Uterus (tissue), 4 donors: ENCODE results near the gene FAM240B. TPM values are rescaled to one million over a fixed set of nuclear protein-coding genes. Genes with fewer than 3 reads are reported as not detected.

ENCODE experiments used
- DNase-seq, 2 donors: peaks; one replicate each; pipeline ENCODE4 v3.0.0-alpha.2; 2019 to 2020
- H3K27ac ChIP-seq, 2 donors: fragments of 200-600 bp; sonication (generic); 1 replicate in 1 of 2; 2 replicates in 1 of 2; pipeline ENCODE4 v1.5.1; 2016 to 2018
- H3K27me3 ChIP-seq, 2 donors: fragments of 200-600 bp; sonication (generic); one replicate each; pipeline ENCODE4 v1.5.1; 2018 to 2019; ENCODE audit warnings: control low read depth in 1 of 2
- H3K36me3 ChIP-seq, 2 donors: fragments of 200-600 bp; sonication (generic); one replicate each; pipeline ENCODE4 v1.5.1; 2019; ENCODE audit warnings: control low read depth in 1 of 2
- H3K4me1 ChIP-seq, 2 donors: fragments of 200-600 bp; sonication (generic); one replicate each; pipeline ENCODE4 v1.5.1; 2018 to 2019; ENCODE audit warnings: control low read depth in 1 of 2
- H3K4me3 ChIP-seq, 2 donors: fragments of 200-600 bp; sonication (generic); 1 replicate in 1 of 2; 2 replicates in 1 of 2; pipeline ENCODE4 v1.5.1; 2018 to 2019; ENCODE audit warnings: mild to moderate bottlenecking in 1 of 2
- H3K9me3 ChIP-seq, 2 donors: fragments of 200-600 bp; sonication (generic); one replicate each; pipeline ENCODE4 v1.5.1; 2019; ENCODE audit warnings: control low read depth in 1 of 2
- POLR2A ChIP-seq, 2 donors: fragments of 450-650 bp; IDR thresholded peaks; one replicate each; pipeline ENCODE4 v1.6.1; 2016; ENCODE audit warnings: antibody characterized with exemption in 2 of 2, mild to moderate bottlenecking in 1 of 2, moderate library complexity in 1 of 2
- intact Hi-C: fragments of 100-400 bp; cut with DNase I; formaldehyde crosslinking; loops from one replicate; pipeline ENCODE4 v1.15.1; 2023; ENCODE audit warnings: low total_unique reads
- total RNA-seq, 4 donors: library from RNA; depleted of rRNA in 3 of 4; stranded (reverse); fragments of >200 nt in 3 of 4; gene quantifications; one replicate each; pipeline versions ENCODE4 v1.1.0 to v1.2.4, GENCODE V29; 2014 to 2023
- TF ChIP-seq, protein P1 (sequence below), 4 experiments: fragments of 200-600 bp in 2 of 4; fragments of 450-650 bp in 2 of 4; sonication (generic) in 2 of 4; IDR thresholded peaks; one replicate each; pipeline ENCODE4 v1.5.1; 2016 to 2019; ENCODE audit warnings: antibody characterized with exemption in 4 of 4, mild to moderate bottlenecking in 2 of 4, moderate library complexity in 1 of 4
- donor health status: DM: yes; HTN: yes; CAD: no.

FAM240B gene
- total RNA-seq, 4 donors from 2014 or later: not detected

DNA sequence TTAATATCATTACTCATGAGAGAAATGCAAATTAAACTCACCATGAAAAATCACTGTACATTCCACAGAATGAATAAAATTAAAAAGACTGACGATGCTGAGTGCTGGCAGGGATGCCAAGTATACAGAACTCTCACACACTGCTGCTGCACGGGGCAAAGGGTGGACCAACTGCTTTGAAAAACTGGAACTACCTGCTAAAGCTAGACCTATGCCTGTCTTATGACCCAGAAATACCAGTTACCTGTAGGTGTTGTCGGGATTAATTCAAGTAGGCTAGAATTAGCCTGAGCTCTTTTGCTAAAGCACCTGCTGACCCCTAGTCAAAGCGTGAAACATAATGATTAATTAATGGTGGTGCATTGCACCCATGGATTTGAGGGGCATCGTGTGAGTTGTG is 63.0 kb downstream of the FAM240B start:
- intact Hi-C loops: no loop called here
- Histone ChIP-seq H3K4me1 (no peaks in the 10 kb centered on the region), H3K9me3 (no peaks in the 10 kb centered on the region), H3K36me3 (no peaks in the 10 kb centered on the region), H3K27ac (no peak overlapping the region), H3K27me3 (no peaks in the 10 kb centered on the region), H3K4me3 (no peak overlapping the region)
- TF ChIP-seq, protein P1, sequence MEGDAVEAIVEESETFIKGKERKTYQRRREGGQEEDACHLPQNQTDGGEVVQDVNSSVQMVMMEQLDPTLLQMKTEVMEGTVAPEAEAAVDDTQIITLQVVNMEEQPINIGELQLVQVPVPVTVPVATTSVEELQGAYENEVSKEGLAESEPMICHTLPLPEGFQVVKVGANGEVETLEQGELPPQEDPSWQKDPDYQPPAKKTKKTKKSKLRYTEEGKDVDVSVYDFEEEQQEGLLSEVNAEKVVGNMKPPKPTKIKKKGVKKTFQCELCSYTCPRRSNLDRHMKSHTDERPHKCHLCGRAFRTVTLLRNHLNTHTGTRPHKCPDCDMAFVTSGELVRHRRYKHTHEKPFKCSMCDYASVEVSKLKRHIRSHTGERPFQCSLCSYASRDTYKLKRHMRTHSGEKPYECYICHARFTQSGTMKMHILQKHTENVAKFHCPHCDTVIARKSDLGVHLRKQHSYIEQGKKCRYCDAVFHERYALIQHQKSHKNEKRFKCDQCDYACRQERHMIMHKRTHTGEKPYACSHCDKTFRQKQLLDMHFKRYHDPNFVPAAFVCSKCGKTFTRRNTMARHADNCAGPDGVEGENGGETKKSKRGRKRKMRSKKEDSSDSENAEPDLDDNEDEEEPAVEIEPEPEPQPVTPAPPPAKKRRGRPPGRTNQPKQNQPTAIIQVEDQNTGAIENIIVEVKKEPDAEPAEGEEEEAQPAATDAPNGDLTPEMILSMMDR (IDR thresholded peaks at IDR 0.05): no peak
- no peak for TF ChIP-seq POLR2A (IDR thresholded peaks at IDR 0.05)
- DNase-seq: no peak

DNA sequence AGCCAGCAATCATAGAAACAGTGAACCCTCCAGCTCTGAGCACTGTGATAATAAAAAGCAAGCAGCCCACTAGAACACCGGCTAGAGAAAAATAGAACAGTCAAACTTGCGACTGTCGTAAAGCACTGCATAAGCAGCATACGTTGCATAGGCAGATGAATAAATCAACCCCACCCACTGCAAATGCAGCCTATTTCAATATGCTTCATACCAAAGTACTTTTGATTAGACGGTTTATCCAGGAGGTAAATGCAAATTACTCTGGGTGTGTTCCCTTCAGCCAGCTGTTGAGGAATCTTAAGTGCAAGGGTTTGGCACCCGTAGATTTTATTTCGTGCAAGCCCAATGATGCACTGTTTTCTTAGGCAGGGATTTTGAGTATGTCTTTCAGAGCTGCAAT is 67.4 kb downstream of the FAM240B start:
- Histone ChIP-seq H3K9me3 (no peaks in the 10 kb centered on the region), H3K4me1 (no peaks in the 10 kb centered on the region), H3K27me3 (no peaks in the 10 kb centered on the region), H3K36me3 (no peaks in the 10 kb centered on the region), H3K27ac (no peak overlapping the region), H3K4me3 (no peak overlapping the region)
- no peak for DNase-seq
- intact Hi-C loops: no loop called here
- TF ChIP-seq, protein P1 (IDR thresholded peaks at IDR 0.05): no peak
- TF ChIP-seq POLR2A (IDR thresholded peaks at IDR 0.05): no peak

DNA sequence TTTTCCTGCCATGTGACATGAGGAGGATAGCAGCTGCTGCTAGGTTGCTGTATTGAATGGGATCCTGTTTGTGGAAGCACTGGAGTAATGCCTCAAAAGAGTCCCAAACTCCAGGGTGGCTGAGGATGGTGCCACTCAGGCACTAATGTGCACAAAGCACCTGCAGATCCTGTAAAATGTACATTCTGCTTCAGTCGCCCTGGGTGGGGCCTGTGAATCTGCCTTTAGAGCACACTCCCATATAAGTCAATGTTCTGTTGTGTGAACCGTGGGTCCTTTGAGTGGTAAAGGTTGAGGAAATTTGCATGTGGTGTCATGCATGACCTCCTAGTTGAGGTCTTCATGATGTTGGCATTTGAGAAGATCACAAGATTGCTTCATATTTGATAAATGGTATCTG is 67.9 kb downstream of the FAM240B start:
- intact Hi-C loops: no loop called here
- Histone ChIP-seq H3K4me1 (no peaks in the 10 kb centered on the region), H3K9me3 (no peaks in the 10 kb centered on the region), H3K36me3 (no peaks in the 10 kb centered on the region), H3K27ac (no peak overlapping the region), H3K27me3 (no peaks in the 10 kb centered on the region), H3K4me3 (no peak overlapping the region)
- TF ChIP-seq, protein P1 (IDR thresholded peaks at IDR 0.05): no peak
- no peak for TF ChIP-seq POLR2A (IDR thresholded peaks at IDR 0.05)
- no peak for DNase-seq

GRCh38 chr9:38651400-38652042 is 68.4 kb downstream of the FAM240B start:
- Histone ChIP-seq H3K9me3 (no peaks in the 10 kb centered on the region), H3K4me3 (no peak overlapping the region), H3K36me3 (no peaks in the 10 kb centered on the region), H3K27ac (no peak overlapping the region), H3K4me1 (no peaks in the 10 kb centered on the region), H3K27me3 (no peaks in the 10 kb centered on the region)
- intact Hi-C loops: no loop called here
- TF ChIP-seq, protein P1 (IDR thresholded peaks at IDR 0.05): no peak
- no peak for TF ChIP-seq POLR2A (IDR thresholded peaks at IDR 0.05)
- DNase-seq: no peak

- Histone ChIP-seq H3K27me3 (no peaks in the 10 kb centered on the region), H3K27ac (no peak overlapping the region), H3K4me1 (no peaks in the 10 kb centered on the region), H3K4me3 (no peak overlapping the region), H3K36me3 (no peaks in the 10 kb centered on the region), H3K9me3 (no peaks in the 10 kb centered on the region)
- intact Hi-C loops: no loop called here
- TF ChIP-seq, protein P1 (IDR thresholded peaks at IDR 0.05): no peak
- no peak for TF ChIP-seq POLR2A (IDR thresholded peaks at IDR 0.05)
- DNase-seq: no peak
Observed at GRCh38 chr9:38650564-38650963, 69.4 kb downstream of the FAM240B start.
